ENCODE measurements around the gene PGM2L1.

DNA sequence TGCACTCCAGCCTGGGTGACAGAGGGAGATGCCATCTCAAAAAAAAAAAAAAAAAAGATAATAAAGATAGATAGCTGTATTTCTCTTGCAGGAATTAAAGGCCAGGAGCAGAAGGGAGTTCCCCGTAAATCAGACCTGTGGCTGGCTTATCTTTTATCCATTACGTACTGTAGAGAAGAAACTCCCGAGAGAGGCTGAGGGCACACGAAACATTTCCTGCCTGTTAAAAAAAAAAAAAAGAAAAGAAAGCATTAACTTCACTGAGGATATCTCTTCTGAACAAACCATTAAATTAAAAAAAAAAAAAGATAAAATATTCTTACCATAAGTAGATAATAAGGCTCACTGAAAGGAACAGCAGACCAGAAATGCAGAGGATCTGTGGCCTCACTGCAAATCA is 109.3 kb downstream of the PGM2L1 start:
- TF ChIP-seq, protein P1, sequence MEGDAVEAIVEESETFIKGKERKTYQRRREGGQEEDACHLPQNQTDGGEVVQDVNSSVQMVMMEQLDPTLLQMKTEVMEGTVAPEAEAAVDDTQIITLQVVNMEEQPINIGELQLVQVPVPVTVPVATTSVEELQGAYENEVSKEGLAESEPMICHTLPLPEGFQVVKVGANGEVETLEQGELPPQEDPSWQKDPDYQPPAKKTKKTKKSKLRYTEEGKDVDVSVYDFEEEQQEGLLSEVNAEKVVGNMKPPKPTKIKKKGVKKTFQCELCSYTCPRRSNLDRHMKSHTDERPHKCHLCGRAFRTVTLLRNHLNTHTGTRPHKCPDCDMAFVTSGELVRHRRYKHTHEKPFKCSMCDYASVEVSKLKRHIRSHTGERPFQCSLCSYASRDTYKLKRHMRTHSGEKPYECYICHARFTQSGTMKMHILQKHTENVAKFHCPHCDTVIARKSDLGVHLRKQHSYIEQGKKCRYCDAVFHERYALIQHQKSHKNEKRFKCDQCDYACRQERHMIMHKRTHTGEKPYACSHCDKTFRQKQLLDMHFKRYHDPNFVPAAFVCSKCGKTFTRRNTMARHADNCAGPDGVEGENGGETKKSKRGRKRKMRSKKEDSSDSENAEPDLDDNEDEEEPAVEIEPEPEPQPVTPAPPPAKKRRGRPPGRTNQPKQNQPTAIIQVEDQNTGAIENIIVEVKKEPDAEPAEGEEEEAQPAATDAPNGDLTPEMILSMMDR (IDR thresholded peaks at IDR 0.05): no peak
- no peak for TF ChIP-seq POLR2A (IDR thresholded peaks at IDR 0.05)
